Psoas muscle (tissue), 8 donors: ENCODE measurements around the gene UBE2C. TPM values are rescaled to one million over a fixed set of nuclear protein-coding genes. Genes with fewer than 3 reads are reported as not detected.
A peak's percentile ranks its signal among the peaks of the same experiment; 100 is the strongest.

Experiments used
- ATAC-seq, 4 donors: fragments of 200-7000 bp; cut with Tn5 transposase; one replicate each; pipeline ENCODE4 v1.9.1; 2020; ENCODE audit warnings: moderate library complexity in 3 of 4, mild to moderate bottlenecking in 2 of 4
- DNase-seq, 2 donors: peaks; one replicate each; pipeline ENCODE4 v3.0.0-alpha.2; 2020
- H3K27ac ChIP-seq: fragments of 200-600 bp; one replicate; pipeline ENCODE4 v1.8.0; 2022
- H3K27me3 ChIP-seq, 3 donors: fragments of 200-600 bp in 1 of 3; one replicate each; pipeline versions ENCODE4 v1.6.1 to v1.8.0; 2013 to 2022; ENCODE audit warnings: low read length in 2 of 3, mild to moderate bottlenecking in 2 of 3, moderate library complexity in 1 of 3; ENCODE audit not compliant: insufficient read depth in 3 of 3
- H3K36me3 ChIP-seq, 2 donors: fragments of 200-600 bp in 1 of 2; one replicate each; pipeline versions ENCODE4 v1.6.1 to v1.8.0; 2013 to 2022; ENCODE audit warnings: low read depth in 1 of 2, mild to moderate bottlenecking in 1 of 2, moderate library complexity in 1 of 2; ENCODE audit not compliant: insufficient read depth in 1 of 2
- H3K4me1 ChIP-seq: fragments of 200-600 bp; one replicate; pipeline ENCODE4 v1.8.0; 2022
- H3K4me3 ChIP-seq: fragments of 200-600 bp; one replicate; pipeline ENCODE4 v1.8.0; 2022; ENCODE audit warnings: mild to moderate bottlenecking
- H3K9me3 ChIP-seq: fragments of 200-600 bp; one replicate; pipeline ENCODE4 v1.8.0; 2022
- CTCF ChIP-seq: fragments of 200-600 bp; IDR thresholded peaks from one replicate; pipeline ENCODE4 v1.8.0; 2022; ENCODE audit warnings: antibody characterized with exemption
- WGBS, 3 donors: extraction: QIAGEN DNeasy Blood & Tissue Kit; methylation state at CpG; one replicate each; pipeline versions ENCODE4 v1.1.6 to v1.1.7; 2013; 5-methylcytosine and 5-hydroxymethylcytosine counted together
- intact Hi-C, 2 donors: fragments of 100-400 bp; cut with DNase I; formaldehyde crosslinking; loops; one replicate each; pipeline versions ENCODE4 v1.11.0 to v1.14.2; 2022
- polyA plus RNA-seq, 3 donors: library from polyadenylated mRNA; stranded (reverse); fragments of 200-250 nt; gene quantifications; one replicate each; pipeline ENCODE4 v1.2.3, GENCODE V29; 2013
- total RNA-seq, 4 donors: library from RNA; stranded (reverse); fragmentation: NEBNext Ultra II Directional in 2 of 4; extraction: Animal tissue kit (Norgen Biotek cat#: 25700) in 2 of 4; gene quantifications; one replicate each; pipeline versions ENCODE4 v1.2.1 to v1.2.4, GENCODE V29; 2021 to 2023
- donor health status: healthy with polysubstance abuse.
- donor health status: DM: no; HTN: no; CAD: no; lungs with moderate emphysema.
- donor health status: Bipolar disorder and iron deficiency.
- donor health status: healthy.
- donor health status: DM: yes; HTN: yes; CAD: no.
- donor health status: DM: no; HTN: no; CAD: no.
- donor health status: DM: no; HTN: no; CAD: no.
- donor health status: DM: yes; HTN: yes; CAD: no.

The UBE2C gene
- total and polyA plus RNA-seq, 7 donors = 0.32 to 0.42 (median 0.38) TPM; not detected in 1

GRCh38 chr20:45776931-45777330 is 35.5 kb upstream of the UBE2C start:
- H3K4me1 ChIP-seq = no peaks in the 10 kb centered on the region
- no peaks in the 10 kb centered on the region for H3K9me3 ChIP-seq
- WGBS, 3 donors = 70 to 81% (median 72%) methylated on average over 7 of the region's 7 CpGs
- DNase-seq = no peak
- no peaks in the 10 kb centered on the region for H3K36me3 ChIP-seq
- intact Hi-C loops = loop anchor here in 1 of 2 donors (10.0 kb wide), 1 partner anchor 332 kb away; no protein-coding TSS in a partner anchor
- no peak for ATAC-seq
- H3K27me3 ChIP-seq = no peaks in the 10 kb centered on the region
- no peak overlapping the region for H3K27ac ChIP-seq
- no peak for TF ChIP-seq CTCF
- no peak overlapping the region for H3K4me3 ChIP-seq

GRCh38 chr20:45779011-45779915 is 33.2 kb upstream of the UBE2C start:
- ATAC-seq = peak; percentile 25 to 78 (median 62)
- H3K4me1 ChIP-seq = no peaks in the 10 kb centered on the region

GRCh38 chr20:45780159-45780558 is 32.3 kb upstream of the UBE2C start:
- intact Hi-C loops = no loop called here
- ATAC-seq = no peak
- Histone ChIP-seq H3K9me3 (no peaks in the 10 kb centered on the region), H3K4me3 (no peak overlapping the region), H3K27ac (no peak overlapping the region), H3K36me3 (no peaks in the 10 kb centered on the region), H3K27me3 (no peaks in the 10 kb centered on the region), H3K4me1 (no peaks in the 10 kb centered on the region)
- TF ChIP-seq CTCF = no peak
- 69 to 85% (median 84%) methylated on average over 4 of the region's 4 CpGs for WGBS, 3 donors
- no peak for DNase-seq

More at GRCh38 chr20:45779011-45779915, 33.2 kb upstream of the UBE2C start:
- TF ChIP-seq CTCF = no peak
- Histone ChIP-seq H3K36me3 (no peaks in the 10 kb centered on the region), H3K4me3 (no peak overlapping the region), H3K27me3 (no peaks in the 10 kb centered on the region), H3K27ac (peak overlapping the region; percentile 39), H3K9me3 (no peaks in the 10 kb centered on the region)
- peak; percentile 85 to 86 for DNase-seq
- WGBS, 3 donors = 72 to 83% (median 74%) methylated on average over 8 of the region's 8 CpGs
- intact Hi-C loops = loop anchor here in 1 of 2 donors (10.0 kb wide), 1 partner anchor 334 kb away; no protein-coding TSS in a partner anchor

GRCh38 chr20:45781391-45781931 is 31.0 kb upstream of the UBE2C start:
- ATAC-seq (no peak), DNase-seq (no peak)
- WGBS, 3 donors = 71 to 77% (median 76%) methylated on average over 4 of the region's 4 CpGs
- H3K36me3 ChIP-seq = no peaks in the 10 kb centered on the region
- H3K9me3 ChIP-seq = no peaks in the 10 kb centered on the region
- no peaks in the 10 kb centered on the region for H3K4me1 ChIP-seq
- H3K27ac ChIP-seq = no peak overlapping the region
- no peaks in the 10 kb centered on the region for H3K27me3 ChIP-seq
- intact Hi-C loops = no loop called here
- TF ChIP-seq CTCF = no peak
- no peak overlapping the region for H3K4me3 ChIP-seq
